Posterior vena cava (tissue), 2 donors: ENCODE measurements around the gene UBE2V1. TPM values are rescaled to one million over a fixed set of nuclear protein-coding genes. Genes with fewer than 3 reads are reported as not detected.
"Not testable (repeated sequence)": the region's sequence is repeated elsewhere in the genome, so short reads cannot be mapped to it uniquely, and the experiment has no call there.

Experiments used
- DNase-seq: peaks from one replicate; pipeline ENCODE4 v3.0.0-alpha.2; 2020; ENCODE audit warnings: low spot score
- intact Hi-C, 2 donors: fragments of 100-400 bp; cut with DNase I; formaldehyde crosslinking; loops; one replicate each; pipeline versions ENCODE4 v1.14.1 to v1.14.2; 2022 to 2023
- total RNA-seq, 2 donors: library from RNA; stranded (reverse); fragmentation: NEBNext Ultra II Directional; extraction: Animal tissue kit (Norgen Biotek cat#: 25700); gene quantifications; one replicate each; pipeline ENCODE4 v1.2.1, GENCODE V29; 2021
- donor health status: DM: yes; HTN: yes; CAD: no.
- donor health status: DM: yes; HTN: yes; CAD: no.

Gene UBE2V1
- total RNA-seq, 2 donors from 2014 or later: 77.0 to 89.4 TPM

DNA sequence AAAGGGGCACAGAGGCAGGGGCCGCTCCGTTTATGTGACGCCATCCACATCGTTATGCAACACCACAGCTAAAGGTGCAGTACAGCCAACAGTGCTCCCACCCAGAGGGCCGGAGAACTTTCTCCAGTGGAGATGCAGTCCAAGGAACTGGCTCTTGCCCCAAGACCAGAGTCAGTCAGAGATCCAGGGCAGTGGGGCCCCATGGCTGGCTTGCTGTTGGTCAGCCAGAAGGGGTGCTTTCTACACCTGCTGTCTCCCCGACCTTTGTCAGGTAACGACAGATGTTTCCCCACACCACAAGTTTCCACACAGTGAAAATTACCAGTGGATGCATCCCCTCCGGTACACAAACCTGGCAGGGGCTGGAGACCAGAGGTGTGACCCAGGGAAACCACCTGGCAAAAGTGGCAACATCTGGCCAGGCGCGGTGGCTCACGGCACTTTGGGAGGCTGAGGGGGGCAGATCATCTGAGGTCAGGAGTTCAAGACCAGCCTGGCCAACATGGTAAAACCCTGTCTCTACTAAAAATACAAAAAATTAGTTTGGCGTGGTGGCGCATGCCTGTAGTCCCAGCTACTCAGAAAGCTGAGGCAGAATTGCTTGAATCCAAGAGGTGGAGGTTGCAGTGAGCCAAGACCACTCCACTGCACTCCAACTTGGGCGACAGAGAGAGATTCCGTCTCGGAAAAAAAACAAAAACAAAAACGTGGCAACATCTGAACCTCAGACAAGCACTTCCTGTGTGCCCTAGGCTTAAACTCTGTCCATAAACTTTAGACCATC lies 34.9 kb downstream of the UBE2V1 start:
- DNase-seq: peak; percentile 72
- intact Hi-C loops: no loop called here

- peak; percentile 59 for DNase-seq
- intact Hi-C loops: no loop called here
Measured at GRCh38 chr20:50073500-50073899, 39.5 kb downstream of the UBE2V1 start.

DNA sequence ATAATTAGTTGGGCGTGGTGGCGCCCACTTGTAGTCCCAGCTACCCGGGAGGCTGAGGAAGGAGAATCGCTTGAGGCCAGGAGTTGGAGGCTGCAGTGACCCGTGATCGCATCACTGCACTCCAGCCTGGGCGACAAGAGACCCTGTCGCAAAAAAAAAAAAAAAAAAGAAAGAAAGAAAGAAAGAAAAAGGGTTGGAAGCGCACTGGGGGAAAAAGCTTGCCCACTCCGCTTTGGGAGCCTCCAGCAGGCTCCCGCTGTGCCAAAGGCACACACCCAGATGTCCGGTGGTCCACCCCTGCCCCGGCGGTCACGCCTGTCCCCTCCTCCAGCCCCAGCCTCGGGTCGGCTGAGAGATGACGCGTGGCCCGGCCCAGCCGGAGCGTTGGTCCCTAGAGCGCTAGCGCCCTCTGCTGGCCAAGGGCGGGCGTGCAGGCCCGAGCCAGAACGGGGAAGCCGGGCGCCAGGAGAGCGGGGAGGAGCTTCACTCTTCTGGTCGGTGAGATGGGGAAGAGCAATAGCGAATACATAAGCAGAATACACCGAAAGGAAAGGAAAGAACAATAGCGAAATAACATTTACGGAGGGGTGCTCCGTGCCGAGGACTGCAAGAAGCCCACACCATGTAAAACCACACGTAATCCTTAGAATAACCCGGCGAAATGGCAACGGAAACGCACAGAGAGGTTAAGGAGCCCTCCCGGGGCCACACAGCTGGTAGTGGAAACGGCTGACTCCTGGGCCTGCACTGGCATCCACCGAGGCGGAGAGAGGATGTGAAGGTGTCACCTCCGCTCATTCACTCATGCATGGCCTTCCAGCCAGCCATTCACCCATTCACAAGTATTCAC lies 41.7 kb downstream of the UBE2V1 start:
- DNase-seq: peak; percentile 98
- intact Hi-C loops: loop anchor here (2.0 kb wide), 1 partner anchor 90 kb away; no protein-coding TSS in a partner anchor

DNA sequence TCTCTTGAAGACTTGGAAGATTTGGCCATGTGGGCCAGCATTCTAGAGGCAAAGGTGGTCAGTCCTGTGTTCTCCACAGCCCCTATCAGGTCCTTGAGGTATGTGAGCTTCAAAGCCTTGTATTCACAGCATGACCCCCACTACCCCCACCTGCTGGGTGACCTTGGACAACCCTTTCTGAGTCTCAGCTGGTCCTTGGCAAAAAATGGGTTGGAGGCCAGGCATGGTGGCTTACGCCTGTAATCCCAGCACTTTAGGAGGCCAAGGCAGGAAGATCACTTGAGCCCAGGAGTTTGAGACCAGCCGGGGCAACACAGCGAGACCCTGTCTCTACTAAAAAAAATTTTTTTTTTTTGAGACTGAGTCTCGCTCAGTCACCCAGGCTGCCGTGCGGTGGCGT lies 42.6 kb downstream of the UBE2V1 start:
- intact Hi-C loops: loop anchor here (2.0 kb wide), 1 partner anchor 90 kb away; no protein-coding TSS in a partner anchor
- peak; percentile 42 for DNase-seq

DNA sequence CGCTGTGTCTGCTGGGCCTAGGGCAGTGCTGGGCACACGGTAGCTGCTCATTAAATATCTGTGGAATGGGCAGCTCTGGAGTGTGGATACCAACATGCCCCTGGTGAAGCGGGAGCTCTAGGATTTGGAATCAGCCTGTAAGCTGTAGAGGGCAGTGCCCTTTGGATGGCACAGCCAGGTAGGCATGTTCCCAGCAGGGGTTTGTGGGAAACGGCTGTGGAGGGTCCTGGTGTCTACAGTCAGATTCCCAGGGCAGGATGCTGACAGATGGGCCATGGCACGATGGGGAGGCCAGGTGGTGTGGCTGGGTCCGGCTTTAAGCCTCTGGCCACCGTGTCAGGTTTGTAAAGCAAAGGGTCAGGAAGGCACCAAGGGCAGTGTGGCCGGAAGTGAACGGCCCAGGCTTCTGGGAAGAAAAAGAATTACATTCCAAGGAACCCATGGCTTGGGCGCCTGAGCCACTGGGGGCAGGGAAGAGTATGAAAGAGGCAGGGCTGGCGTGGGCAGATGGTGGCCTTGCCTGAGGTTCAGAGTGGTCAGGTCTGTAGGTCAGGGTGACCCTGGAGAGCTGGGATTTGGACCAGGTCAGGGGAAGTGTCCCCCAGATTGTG lies 44.8 kb downstream of the UBE2V1 start:
- DNase-seq: no peak
- intact Hi-C loops: no loop called here

GRCh38 chr20:50067461-50067860 lies 45.5 kb downstream of the UBE2V1 start:
- no peak for DNase-seq
- intact Hi-C loops: no loop called here

GRCh38 chr20:50067018-50067417 lies 45.9 kb downstream of the UBE2V1 start:
- intact Hi-C loops: no loop called here
- DNase-seq: no peak

DNA sequence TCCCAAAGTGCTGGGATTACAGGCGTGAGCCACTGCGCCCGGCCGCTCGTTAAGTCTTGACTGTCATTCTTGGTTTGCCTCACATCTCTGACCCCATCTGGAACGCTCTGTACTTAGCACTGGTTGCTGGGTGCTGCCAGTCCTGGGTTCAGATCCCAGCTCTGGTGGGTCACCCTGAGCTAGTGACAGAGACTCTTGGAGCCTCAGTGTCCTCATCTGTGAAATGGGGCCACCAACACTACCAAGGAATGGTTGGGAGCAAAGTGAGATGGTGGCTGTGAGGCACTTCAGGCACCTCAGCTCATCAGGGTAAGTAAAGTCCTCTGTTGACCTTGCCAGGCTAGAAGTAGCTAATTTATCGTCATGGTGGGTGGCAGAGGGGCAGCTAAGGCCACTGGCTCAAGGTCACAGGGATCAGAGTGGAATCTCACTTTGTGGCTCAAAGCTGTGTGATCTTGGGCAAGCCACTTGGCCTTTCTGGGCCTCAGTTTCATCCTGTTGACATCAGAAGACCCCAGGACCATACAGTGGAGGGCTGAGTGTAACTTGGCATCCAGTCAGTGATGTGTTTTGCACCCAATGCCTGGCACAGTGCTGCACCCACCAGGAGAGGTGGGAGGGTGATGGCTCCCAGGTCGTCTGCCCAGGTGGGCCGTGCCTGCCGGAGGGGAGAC lies 46.7 kb downstream of the UBE2V1 start:
- intact Hi-C loops: no loop called here
- no peak for DNase-seq

DNA sequence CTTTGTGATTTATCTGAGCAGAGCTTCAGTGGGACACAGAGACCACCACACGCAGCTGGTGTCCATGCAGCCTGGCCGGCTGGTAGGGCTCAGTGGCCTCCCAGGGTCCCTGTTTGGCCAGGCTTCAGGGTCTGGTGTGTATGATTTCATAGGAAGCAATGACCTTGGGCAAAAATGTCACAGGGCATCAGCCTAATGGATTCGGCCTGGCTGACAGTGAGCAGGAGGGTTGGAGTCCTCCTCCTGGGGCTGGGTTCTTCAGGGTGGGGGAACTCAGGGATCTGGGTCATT lies 47.7 kb downstream of the UBE2V1 start:
- intact Hi-C loops: no loop called here
- no peak for DNase-seq

- DNase-seq, intact Hi-C loops: not testable (repeated sequence)
Measured at GRCh38 chr20:50063763-50064162, 49.2 kb downstream of the UBE2V1 start.

GRCh38 chr20:50062006-50062838 lies 50.7 kb downstream of the UBE2V1 start:
- intact Hi-C loops: no loop called here
- DNase-seq: no peak

GRCh38 chr20:50061151-50062005 lies 51.6 kb downstream of the UBE2V1 start:
- no peak for DNase-seq
- intact Hi-C loops: no loop called here

- intact Hi-C loops: no loop called here
- DNase-seq: no peak
Measured at GRCh38 chr20:50058662-50059402, 54.1 kb downstream of the UBE2V1 start.

DNA sequence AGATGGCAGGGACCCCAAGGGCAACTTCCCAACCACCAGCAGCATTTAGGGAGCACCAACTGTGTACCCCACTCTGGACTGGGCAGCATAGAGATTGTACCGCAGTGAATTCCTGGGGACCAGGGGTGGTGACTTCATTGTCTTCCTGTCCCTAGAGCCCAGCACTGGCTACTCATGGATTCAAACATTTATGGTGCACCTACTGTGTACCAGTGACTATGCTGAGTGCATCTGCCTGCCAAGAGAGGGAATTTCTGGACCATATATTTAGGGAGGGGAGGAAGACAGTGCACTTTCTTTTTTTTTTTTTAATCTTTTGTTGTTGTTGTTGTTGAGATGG lies 55.3 kb downstream of the UBE2V1 start:
- intact Hi-C loops: no loop called here

GRCh38 chr20:50056951-50057713 lies 55.8 kb downstream of the UBE2V1 start:
- intact Hi-C loops: no loop called here
- no peak for DNase-seq

More for the DNA sequence above, 55.3 kb downstream of the UBE2V1 start:
- DNase-seq: no peak

GRCh38 chr20:50056408-50056926 lies 56.5 kb downstream of the UBE2V1 start:
- intact Hi-C loops: no loop called here
- DNase-seq: no peak
